ENCODE data around the gene SMIM35.

SMIM35 gene

DNA sequence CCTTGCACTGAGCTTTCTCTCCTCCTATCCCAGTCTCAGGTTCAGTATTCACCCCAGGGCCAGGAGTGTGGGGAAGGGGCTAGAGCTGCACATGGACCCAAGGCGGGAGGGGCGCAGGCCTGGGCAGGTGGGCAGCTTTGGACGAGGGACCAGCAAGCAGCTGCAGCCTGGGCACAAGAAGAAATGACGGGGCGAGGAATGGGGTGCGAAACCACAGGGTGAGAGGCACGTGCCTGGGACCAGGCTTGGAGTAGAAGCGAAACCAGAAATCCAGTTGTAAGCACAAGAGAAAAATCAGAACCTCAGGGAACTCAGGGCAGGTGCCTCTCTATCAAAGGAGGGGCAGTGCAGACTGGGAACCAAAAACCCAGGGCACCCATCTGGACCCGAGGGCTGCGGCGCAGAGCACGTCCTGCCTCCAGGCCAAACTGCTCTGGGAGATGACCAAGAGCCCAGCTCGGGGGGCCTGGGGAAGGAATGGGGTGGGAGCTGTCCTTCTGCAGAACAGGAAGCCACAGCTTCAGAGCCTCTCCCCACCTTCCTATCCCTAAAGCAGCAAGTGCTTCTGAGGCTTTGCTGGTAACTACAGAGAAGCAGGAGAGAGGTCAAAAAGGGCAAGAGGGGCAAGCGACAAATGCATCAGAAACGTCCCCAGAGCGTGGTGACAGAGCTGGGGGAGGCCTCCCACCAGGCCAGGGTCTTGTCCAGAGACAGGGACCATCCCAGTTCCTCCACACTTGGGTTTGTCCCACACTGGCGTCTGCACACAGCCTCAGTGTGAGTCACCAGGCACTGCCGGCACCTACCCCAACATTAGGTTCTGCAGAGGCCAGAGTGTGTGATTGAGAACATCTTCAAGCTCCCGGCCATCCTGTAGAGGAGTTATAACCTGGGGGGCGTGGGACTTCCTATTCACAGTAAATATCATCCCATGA is 28.2 kb downstream of the SMIM35 start:
- TF ChIP-seq, protein P1, sequence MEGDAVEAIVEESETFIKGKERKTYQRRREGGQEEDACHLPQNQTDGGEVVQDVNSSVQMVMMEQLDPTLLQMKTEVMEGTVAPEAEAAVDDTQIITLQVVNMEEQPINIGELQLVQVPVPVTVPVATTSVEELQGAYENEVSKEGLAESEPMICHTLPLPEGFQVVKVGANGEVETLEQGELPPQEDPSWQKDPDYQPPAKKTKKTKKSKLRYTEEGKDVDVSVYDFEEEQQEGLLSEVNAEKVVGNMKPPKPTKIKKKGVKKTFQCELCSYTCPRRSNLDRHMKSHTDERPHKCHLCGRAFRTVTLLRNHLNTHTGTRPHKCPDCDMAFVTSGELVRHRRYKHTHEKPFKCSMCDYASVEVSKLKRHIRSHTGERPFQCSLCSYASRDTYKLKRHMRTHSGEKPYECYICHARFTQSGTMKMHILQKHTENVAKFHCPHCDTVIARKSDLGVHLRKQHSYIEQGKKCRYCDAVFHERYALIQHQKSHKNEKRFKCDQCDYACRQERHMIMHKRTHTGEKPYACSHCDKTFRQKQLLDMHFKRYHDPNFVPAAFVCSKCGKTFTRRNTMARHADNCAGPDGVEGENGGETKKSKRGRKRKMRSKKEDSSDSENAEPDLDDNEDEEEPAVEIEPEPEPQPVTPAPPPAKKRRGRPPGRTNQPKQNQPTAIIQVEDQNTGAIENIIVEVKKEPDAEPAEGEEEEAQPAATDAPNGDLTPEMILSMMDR (IDR thresholded peaks at IDR 0.05; ENCODE audit: insufficient read depth, low read depth, low read length, missing control alignments) = no peak
- no peak overlapping the region for H3K4me3 ChIP-seq (ENCODE audit: low read length)
- DNase-seq (ENCODE audit: low read depth) = no peak

DNA sequence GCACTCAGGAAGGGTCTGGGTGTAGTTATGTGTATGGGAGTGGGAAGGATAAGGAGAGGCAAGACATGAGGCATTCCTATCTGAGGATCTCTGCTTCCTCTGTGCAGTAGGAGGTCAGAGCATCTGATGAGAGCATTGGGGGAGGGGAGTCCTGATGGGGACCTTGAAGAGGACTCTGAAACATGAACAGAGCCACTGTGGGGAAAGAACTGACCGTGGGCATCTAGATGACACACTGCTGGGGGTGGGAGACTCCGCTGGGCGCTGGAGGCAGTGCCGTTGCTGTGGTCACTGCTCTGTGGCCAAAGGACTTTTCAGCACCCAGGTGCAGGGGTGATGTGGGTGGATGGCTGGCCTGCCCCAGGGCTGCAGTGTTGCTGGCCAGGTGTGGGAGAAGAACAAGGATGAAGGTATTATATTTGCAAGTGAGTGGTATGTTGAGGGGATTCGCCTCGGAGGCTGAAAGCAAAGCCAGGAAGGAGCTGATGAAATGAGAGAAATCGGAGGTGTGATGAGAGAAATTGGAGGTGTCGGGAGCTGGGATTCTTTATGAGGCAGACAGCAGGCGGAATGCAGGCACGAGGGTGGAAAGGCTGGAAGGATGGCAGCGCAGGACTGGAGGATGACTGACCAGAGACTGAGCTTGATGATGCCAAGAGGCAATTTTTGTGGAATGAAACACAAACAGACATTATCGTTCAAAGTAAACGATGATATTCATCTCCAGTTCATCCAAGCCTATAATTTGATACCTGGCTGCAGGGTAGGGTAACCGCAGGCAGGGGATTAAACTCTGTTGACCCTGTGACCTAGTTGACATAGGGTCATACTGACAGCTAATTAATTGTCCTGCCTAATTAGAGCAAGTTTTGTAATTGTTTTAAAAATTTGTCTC is 29.3 kb downstream of the SMIM35 start:
- TF ChIP-seq, protein P1 (IDR thresholded peaks at IDR 0.05; ENCODE audit: insufficient read depth, low read depth, low read length, missing control alignments) = no peak

DNA sequence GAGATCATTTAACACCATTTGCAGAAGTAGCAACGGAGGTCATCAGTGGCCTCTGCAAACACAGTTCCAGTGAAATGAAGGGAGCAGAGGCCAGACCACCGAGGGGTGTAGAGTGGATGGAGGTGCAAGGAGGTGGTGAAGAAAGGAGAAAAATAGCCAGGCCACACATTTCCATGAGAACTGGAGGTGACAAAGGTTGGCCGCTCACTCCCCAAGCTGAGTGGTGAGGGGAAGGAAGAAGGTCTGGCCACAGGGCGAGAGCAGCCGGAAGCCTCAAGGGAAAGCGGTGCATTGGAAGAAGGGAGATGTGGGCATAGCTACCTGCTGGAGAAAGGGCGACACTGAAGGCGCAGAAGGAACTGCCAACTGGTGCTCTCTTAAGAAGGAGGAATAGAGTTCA is 30.0 kb downstream of the SMIM35 start:
- H3K4me3 ChIP-seq (ENCODE audit: low read length) = no peak overlapping the region
- TF ChIP-seq, protein P1 (IDR thresholded peaks at IDR 0.05; ENCODE audit: insufficient read depth, low read depth, low read length, missing control alignments) = no peak
- no peak for DNase-seq (ENCODE audit: low read depth)

More for the DNA sequence above, 29.3 kb downstream of the SMIM35 start:
- no peak for DNase-seq (ENCODE audit: low read depth)
- H3K4me3 ChIP-seq (ENCODE audit: low read length) = no peak overlapping the region

DNA sequence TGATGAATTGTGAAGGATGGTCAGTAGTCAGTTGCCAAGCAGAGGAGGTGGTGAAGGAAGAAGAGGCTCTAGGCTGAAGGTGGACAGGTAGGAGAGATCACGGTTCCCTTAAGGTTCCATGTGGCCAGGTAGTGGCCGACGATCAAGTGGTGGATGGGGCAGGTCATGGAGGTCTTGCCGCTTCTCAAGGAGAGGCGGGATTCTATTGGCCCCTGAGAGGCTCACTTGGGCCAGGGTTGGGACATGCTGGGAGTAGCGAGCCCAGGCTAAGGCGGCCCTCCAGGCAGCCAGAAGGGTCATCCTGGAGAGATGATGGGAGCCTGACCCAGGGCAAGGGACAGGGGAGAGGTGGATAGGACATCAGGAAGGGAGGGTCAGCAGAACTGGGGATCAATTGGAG is 30.8 kb downstream of the SMIM35 start:
- no peak overlapping the region for H3K4me3 ChIP-seq (ENCODE audit: low read length)
- no peak for DNase-seq (ENCODE audit: low read depth)
- TF ChIP-seq, protein P1 (IDR thresholded peaks at IDR 0.05; ENCODE audit: insufficient read depth, low read depth, low read length, missing control alignments) = no peak

DNA sequence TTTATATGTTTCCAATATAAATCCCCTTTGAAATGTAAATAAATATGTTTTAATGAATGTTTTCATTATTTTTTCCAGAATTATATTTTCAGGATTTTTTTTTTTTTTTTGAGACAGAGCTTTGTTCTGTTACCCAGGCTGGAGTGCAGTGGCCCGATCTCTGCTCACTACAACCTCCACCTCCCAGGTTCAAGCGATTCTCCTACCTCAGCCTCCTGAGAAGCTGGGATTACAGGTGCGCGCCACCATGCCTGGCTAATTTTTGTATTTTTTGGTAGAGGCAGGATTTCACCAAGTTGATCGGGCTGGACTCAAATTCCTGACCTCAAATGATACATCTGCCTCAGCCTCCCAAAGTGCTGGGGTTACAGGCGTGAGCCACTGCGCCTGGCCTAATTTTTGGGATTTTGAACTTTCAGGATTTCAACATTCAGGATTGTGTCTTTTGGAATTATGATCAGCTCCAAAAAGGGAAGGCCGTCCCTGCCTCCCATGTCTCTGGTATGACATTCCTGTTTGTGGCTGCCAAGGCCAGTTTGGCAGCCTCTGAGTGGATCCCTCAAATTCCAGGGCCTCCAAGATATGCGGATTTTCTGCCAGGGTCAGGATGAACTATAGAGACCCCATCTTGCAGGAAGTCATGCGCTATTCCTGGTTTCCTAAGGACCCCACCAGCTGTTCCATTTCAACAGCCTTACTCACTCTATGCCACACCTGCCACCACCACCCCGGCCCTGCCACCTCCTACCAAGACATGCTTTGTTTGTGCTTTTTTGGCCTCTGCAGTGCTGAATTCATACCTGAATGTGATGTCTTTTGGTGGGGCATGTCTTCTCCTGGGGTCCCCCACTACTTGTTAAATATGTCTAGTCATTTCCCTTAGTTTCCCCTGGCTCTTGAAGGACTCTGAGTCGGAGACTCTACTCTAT is 31.8 kb downstream of the SMIM35 start:
- TF ChIP-seq, protein P1 (IDR thresholded peaks at IDR 0.05; ENCODE audit: insufficient read depth, low read depth, low read length, missing control alignments) = no peak
- DNase-seq (ENCODE audit: low read depth) = no peak
- H3K4me3 ChIP-seq (ENCODE audit: low read length) = no peak overlapping the region

DNA sequence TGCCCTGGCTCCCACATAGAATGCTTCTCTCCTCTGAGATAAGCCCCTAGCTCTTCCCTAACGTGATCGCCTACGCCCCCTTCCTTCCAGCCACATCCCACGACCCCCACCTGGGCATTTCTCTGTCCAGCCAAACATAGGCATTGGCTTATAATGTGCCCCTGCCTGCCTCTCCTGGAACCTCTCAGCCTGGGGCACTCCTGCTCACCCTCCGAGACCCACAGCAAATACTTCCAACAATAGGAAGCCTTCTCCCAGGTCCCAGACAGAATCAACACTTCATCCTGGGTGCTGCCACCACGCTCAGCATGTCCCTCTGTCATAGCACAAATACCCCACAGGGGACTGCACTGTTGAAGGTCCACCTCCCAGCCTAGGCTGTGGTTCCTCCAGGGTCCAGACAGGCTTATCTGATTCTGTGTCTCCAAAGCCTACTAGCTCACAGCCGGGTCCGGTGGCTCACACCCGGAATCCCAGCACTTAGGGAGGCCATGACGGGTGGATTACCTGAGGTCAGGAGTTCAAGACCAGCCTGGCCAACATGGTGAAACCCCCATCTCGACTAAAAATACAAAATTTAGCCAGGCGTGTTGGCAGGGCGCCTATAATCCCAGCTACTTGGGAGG is 34.1 kb downstream of the SMIM35 start:
- TF ChIP-seq, protein P1 (IDR thresholded peaks at IDR 0.05; ENCODE audit: insufficient read depth, low read depth, low read length, missing control alignments) = no peak

More for the DNA sequence above, 34.1 kb downstream of the SMIM35 start:
- DNase-seq (ENCODE audit: low read depth) = no peak
- no peak overlapping the region for H3K4me3 ChIP-seq (ENCODE audit: low read length)

Data from epithelial cell of esophagus (primary cell).